HG02798 (cell line): ENCODE measurements around the gene DTNBP1.

Experiments
- ATAC-seq: cut with Tn5 transposase; IDR thresholded peaks from one replicate; pipeline ENCODE4 v1.9.1; 2021; ENCODE audit warnings: mild to moderate bottlenecking; ENCODE audit not compliant: unreplicated experiment, poor library complexity

The DTNBP1 gene

DNA sequence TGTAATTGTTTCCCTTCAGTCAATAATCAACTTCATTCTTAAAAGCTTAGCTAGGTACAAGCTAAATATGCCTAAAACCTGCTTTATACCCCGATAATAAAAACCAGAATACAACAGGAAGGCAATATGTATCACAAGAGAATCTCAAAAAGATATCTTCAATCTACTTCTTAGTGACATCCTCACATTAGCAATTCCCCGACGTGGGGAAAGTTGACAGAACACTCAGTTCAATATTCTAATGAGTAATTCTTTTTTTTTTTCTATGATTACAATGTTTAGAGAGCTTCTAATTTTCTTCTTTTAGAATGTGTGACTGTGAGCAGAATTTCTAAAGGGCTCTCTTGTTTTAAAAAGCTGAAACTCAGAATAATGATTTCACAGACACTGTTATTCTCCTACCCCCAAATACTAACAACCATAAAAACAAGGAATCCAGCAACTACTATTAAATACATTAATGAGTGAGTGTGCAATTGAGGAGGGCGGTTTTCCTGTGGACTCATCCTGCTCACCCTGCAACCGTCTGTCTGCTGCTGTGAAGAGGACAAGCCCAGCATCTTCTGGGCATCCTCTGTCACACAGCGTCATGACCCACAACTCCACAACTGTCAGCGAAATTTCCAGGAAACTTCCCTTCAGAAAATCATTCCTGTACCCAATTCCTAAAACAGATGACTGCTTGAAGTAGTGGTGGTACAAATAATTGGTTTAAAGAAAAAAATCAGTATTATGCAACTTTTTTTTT lies 68.1 kb downstream of the DTNBP1 start:
- no peak for ATAC-seq

DNA sequence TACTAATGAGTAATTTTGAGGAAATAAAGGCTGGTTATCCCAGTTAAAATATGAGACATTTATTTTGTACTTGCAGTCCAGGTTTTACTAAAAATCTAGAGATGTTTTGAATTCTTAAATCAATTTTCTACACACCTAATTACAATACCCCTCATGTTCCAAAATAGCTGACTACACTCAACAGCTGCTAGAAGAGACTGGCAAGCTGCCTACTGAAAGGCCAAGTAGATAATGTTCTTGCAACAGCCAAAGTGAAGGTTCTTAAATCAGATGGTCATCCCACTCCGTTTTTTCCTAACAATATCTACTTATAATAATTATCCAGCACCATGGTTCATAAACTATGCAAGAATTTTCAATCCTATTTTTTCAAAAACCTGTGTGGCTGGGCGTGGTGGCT lies 69.0 kb downstream of the DTNBP1 start:
- no peak for ATAC-seq

GRCh38 chr6:15592610-15593009 lies 70.2 kb downstream of the DTNBP1 start:
- no peak for ATAC-seq

GRCh38 chr6:15588971-15589634 lies 73.7 kb downstream of the DTNBP1 start:
- ATAC-seq = no peak

DNA sequence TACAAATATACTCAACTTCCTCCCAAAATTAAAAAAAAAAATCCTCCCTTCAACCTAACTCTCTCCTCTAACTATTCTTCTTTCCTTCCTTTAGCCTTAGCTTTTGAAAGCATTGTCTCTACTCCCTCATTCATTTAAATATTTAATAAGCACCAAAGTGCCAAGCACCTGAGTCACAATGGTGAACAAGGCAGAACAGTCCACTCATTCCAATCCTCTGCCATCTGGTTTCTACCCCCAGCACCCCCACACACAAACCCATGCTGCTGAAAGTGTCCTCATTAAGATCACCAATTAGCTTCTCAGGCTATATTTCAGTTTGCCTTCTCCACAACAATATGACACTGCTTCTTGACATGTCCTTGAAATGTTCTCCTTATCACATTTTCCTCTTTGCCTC lies 76.3 kb downstream of the DTNBP1 start:
- no peak for ATAC-seq

- ATAC-seq = no peak
Observed at GRCh38 chr6:15585760-15586214, 77.0 kb downstream of the DTNBP1 start.

DNA sequence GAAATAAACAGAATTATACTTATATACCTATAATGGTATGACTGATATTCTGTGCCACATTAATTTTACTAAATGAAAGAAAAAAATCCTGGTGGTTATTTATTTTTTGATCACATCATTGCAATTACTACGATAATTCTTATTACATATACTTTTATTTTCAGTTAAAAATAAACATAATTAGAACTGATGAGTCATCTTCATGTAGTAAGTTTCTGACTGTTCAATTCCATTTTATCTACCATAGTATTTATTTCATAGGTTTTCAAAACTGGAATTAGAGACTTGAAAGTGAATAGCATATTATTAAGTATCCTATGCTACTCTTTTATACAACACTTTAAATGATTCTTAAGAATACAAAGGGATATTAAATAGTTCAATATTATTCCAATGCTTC lies 80.3 kb downstream of the DTNBP1 start:
- ATAC-seq = no peak

GRCh38 chr6:15581751-15582150 lies 81.1 kb downstream of the DTNBP1 start:
- no peak for ATAC-seq

DNA sequence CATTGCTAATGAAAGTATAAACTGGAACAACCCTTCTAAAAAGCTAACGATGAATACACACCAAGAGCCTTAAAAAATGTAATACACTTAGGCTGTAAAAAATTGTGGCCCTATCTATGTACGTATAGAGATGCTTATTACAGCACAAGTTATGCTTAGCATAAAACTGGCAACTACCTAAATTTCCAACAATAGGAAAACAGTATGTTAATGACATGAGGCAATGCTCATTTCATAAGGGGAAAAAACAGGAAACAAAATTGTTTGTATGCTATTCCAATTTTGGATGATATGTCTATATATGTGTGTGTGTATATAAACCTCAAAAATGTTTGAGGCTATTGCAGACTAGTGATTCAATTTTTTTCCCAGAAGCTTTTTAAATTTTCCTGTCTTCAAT lies 82.5 kb downstream of the DTNBP1 start:
- no peak for ATAC-seq

- ATAC-seq = no peak
Observed at GRCh38 chr6:15578716-15579391, 84.0 kb downstream of the DTNBP1 start.

DNA sequence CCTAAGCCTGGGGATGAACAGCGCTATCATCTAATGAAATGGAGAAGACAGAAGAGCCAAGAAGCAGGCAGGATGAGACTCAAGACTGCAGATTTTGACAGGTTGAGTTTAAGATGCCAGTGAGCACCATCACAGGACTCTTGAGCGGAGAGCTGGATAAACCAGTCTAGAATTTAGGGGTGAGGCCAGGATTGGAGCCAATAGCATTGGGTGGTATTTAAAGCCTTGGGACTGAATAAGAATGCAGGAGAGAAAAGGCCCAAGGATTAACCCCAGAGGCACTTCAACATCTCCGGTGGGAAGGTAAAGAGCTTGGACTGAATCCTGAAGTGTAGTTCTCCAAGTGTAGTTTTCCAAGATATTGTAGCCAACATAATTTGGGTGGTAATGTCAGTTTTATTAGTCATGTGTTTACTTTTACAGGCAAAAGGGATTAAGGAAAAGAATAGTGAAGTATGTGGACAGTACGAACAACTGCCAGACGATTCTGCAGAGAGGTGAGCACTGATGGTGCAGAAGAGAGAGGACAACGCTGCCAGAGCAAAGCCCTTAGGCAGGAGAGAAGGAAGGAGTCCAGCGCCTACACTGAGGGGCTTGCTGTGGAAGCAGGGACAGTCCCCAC lies 85.2 kb downstream of the DTNBP1 start:
- no peak for ATAC-seq

DNA sequence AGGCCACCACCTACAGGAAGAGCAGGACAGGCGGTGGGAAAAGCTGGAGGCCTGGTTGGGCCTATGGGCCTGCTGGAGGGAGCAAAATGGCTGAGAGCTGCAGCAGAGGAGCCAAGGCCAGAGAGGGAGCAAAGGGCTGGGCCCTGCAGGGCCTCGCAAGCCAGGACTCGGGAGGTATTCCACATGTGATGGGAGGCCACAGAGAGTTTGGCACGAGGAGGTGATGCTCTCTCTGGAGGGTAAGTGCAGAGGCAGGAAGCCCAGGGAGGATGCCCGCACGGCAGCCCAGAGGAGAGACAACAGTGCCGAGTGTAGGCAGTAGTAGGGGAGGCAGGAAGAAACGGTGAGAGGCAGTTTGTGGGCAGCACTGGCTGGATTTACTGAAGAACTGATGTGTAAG lies 85.7 kb downstream of the DTNBP1 start:
- no peak for ATAC-seq

GRCh38 chr6:15575357-15576033 lies 87.3 kb downstream of the DTNBP1 start:
- no peak for ATAC-seq

DNA sequence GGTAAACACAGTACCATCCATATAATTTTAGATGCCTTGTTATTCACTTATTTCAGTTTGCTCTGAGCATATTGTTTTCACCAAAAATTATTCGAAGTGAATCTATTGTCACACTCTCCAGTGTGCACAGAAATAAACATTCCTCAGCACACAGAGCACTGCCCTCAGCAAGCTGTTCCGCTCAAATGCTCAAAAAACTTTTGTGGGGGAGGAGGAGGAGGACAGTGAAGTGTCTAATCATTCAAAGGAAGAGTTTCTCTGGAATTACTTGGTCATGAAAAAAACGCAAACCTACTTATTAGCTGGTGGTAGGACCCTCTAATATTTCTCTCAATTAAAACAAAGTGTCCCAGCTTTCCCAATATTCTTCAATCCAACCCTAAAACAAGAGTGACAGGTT lies 88.3 kb downstream of the DTNBP1 start:
- no peak for ATAC-seq

GRCh38 chr6:15574023-15574422 lies 88.8 kb downstream of the DTNBP1 start:
- ATAC-seq = no peak

DNA sequence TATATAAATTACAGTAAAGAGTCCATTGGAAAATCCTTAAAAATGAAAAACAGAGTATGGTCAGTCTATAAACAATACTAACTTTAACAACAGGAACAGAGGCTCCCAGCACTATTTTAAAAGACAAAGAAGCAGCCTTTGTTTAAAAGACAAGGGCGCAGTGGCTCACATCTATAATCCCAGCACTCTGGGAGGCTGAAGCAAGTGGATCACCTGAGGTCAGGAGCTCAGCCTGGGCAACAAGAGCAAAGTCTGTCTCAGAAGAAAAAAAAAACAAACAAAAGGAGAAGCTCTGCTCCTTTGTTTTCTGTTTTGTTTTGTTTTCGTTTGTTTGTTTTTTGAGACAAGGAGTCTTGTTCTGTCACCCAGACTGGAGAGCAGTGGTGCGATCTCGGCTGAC lies 89.4 kb downstream of the DTNBP1 start:
- no peak for ATAC-seq

DNA sequence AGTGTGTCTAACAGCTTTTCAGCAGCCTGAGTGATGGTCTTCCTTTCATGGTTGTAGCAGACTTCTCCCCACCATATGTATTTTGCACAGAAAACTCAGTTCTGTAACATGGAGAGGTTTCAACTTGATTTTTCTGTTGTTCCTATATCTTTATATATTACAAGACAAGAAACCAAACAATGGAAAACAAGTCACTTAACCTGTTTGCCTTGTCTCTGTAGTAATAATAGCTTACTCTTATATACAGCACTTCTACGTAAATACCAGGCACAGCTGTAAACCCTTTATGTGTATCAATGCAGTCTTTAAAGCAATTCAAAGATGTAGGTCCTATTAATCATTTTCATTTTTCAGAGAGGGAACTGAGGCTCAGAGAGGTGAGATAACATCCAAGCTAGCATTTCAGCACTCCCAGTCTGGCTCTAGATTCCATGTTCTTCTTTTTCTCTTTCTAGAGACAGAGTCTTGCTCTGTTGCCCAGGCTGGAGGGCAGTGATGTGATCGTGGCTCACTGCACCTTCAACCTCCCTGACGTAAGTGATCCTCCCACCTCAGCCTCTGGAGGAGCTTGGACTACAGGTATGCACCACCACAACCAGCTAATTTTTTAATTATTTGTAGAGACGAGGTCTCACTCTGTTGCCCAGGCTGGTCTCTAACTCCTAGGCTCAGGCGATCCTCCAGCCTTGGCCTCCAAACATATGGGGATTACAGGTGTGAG lies 90.4 kb downstream of the DTNBP1 start:
- no peak for ATAC-seq

- ATAC-seq = no peak
Observed at GRCh38 chr6:15570171-15570570, 92.7 kb downstream of the DTNBP1 start.

DNA sequence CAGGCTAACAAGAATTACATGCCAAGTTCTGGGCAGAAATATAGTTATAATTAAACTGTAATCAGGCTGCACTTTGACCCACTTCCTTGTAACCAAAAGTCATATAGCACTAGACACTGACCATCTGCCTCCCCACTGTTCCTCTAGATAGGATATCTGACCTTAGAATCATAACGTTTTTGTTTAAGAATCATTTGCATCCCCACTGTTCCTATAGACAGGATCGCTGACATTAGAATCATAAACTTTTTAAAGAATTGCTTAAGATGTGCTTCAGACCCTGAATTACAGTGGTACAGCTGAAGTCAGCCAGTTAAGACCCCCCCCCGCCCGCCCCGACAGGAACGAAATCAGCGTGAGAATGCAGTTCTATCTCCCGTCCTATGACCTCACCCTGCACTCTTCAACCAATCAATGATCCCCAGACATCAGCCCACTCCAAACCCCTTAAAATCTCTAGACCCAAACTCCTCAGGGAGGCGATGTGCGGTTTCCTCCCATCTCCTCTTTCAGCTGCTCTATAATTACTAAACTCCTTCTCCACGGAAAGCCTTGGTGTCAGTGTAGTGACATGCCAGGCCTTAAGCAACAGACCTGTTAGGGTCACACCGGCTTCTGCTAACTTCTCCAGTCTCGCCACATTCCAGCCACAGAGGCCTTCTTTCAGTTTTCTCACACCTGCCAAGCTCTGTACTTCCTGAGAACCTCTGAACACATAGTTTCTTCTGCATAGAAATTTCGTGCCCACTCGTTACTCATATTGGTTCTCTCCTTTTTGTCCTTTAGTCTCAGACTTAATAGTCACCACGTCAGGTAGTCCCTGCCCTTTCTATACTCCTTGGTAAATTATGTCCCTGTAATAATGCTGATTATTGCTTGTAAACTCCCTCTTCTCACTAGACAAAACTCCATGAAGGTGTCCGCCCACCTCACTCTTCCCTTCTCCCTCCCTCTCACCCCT lies 93.5 kb downstream of the DTNBP1 start:
- no peak for ATAC-seq
